Smooth muscle cell (in vitro differentiated cells): ENCODE data around the gene PLEKHB1. TPM values are rescaled to one million over a fixed set of nuclear protein-coding genes. Genes with fewer than 3 reads are reported as not detected.

Source experiments
- polyA plus RNA-seq: library from polyadenylated mRNA; unstranded; fragments of >200 nt; fragmentation: Nextera tagmentation; extraction: Ambion mirVana; gene quantifications from 2 replicates; pipeline ENCODE4 v1.2.1, GENCODE V29; 2016
- total RNA-seq: library from RNA; depleted of rRNA; stranded (reverse); fragments of >200 nt; gene quantifications from 2 replicates; pipeline ENCODE4 v1.2.3, GENCODE V29; 2014

PLEKHB1 gene
- total and polyA plus RNA-seq, 2 experiments from 2014 or later = 0.22 to 2.5 TPM

Other genes starting within 250 kb of the PLEKHB1 start
- 32.5 and 39.3 TPM in 2 replicates for gene FAM168A, start 48.5 kb upstream of the PLEKHB1 start, total RNA-seq
- 10.8 and 13.0 TPM in 2 replicates for gene FAM168A, start 48.5 kb upstream of the PLEKHB1 start, polyA plus RNA-seq
- 145 and 148 TPM in 2 replicates for gene RAB6A, start 114.5 kb downstream of the PLEKHB1 start, total RNA-seq
- gene RAB6A, start 114.5 kb downstream of the PLEKHB1 start, polyA plus RNA-seq = 102 and 110 TPM in 2 replicates
- gene MRPL48, start 141.3 kb downstream of the PLEKHB1 start, total RNA-seq = 26.4 and 29.7 TPM in 2 replicates
- 65.3 and 74.6 TPM in 2 replicates for gene MRPL48, start 141.3 kb downstream of the PLEKHB1 start, polyA plus RNA-seq
- gene COA4, start 230.3 kb downstream of the PLEKHB1 start, total RNA-seq = 52.4 and 54.0 TPM in 2 replicates
- 44.1 and 50.6 TPM in 2 replicates for gene COA4, start 230.3 kb downstream of the PLEKHB1 start, polyA plus RNA-seq
- gene PAAF1, start 230.4 kb downstream of the PLEKHB1 start, total RNA-seq = 10.8 and 11.9 TPM in 2 replicates
- 27.6 and 34.9 TPM in 2 replicates for gene PAAF1, start 230.4 kb downstream of the PLEKHB1 start, polyA plus RNA-seq